Measurements from ENCODE around the gene ERO1A.
A peak's percentile ranks its signal among the peaks of the same experiment; 100 is the strongest.

ERO1A gene

DNA sequence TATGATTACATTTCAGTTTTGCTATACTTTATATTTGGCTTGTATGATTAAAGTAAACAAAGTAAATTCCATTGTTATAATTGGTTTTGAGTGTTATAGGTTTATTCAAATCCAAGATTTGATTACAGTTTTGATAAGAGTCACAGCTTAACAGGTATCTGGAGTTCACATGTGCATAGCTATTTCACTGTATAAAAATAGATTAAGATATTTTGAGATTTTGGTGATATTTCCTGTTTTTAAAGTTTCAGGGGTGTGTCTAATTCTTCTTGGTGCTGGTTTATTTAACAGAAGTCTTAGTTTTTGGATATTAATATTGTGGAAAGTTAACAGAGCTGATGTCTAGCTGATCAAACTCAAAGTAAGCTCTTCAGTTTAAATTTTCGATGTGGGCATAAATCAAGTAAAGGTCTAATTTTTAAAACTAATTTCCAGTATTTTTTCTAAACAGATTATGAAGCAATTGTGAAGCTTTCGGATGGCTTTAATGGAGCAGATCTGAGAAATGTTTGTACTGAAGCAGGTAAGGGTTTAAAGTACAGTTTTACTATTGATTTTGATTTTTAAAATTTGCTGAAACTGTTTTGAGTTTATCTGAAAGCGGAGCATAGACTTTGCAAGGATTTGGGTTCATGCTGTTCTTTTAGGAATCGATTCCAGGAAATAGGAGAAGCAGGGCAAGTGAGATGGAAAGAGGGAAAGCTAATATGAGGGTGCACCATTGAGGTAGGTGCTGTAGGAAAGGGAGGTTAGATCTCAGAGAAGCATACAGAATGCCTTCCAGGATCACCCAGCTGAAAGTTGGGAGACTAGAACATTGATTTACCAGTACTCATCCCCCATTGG, 28.4 kb upstream of the ERO1A start:
- TF ChIP-seq, protein P1, sequence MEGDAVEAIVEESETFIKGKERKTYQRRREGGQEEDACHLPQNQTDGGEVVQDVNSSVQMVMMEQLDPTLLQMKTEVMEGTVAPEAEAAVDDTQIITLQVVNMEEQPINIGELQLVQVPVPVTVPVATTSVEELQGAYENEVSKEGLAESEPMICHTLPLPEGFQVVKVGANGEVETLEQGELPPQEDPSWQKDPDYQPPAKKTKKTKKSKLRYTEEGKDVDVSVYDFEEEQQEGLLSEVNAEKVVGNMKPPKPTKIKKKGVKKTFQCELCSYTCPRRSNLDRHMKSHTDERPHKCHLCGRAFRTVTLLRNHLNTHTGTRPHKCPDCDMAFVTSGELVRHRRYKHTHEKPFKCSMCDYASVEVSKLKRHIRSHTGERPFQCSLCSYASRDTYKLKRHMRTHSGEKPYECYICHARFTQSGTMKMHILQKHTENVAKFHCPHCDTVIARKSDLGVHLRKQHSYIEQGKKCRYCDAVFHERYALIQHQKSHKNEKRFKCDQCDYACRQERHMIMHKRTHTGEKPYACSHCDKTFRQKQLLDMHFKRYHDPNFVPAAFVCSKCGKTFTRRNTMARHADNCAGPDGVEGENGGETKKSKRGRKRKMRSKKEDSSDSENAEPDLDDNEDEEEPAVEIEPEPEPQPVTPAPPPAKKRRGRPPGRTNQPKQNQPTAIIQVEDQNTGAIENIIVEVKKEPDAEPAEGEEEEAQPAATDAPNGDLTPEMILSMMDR (IDR thresholded peaks at IDR 0.05; ENCODE audit: unreplicated experiment in 3 of 3) = no peak
- Mint-ChIP-seq H3K36me3 (ENCODE audit: low read depth) (peaks cover 71% of the 10 kb centered on the region), H3K4me1 (no peaks in the 10 kb centered on the region), H3K9me3 (no peaks in the 10 kb centered on the region), H3K27ac (no peak overlapping the region), H3K4me3 (no peak overlapping the region), H3K27me3 (ENCODE audit: low read depth) (no peaks in the 10 kb centered on the region)

DNA sequence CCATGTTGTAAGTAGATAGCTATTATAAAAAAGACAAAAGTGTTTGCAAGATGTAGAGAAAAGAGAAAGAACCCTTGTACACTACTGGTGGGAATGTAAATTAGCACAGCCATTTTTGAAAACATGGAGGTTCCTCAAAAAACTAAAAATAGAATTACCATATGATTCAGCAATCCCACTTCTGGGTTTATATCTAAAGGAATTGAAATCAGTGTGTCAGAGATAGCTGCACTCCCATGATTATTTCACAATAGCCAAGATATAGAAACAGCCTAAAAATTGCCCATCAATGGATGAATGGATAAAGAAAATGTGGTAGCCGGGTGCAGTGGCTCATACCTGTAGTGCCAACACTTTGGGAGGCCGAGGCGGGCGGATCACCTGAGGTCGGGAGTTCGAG, 20.8 kb upstream of the ERO1A start:
- no peaks in the 10 kb centered on the region for H3K4me1 Mint-ChIP-seq
- H3K27me3 Mint-ChIP-seq (ENCODE audit: low read depth) = no peaks in the 10 kb centered on the region
- no peaks in the 10 kb centered on the region for H3K9me3 Mint-ChIP-seq
- no peak overlapping the region for H3K27ac Mint-ChIP-seq
- H3K36me3 Mint-ChIP-seq (ENCODE audit: low read depth) = peaks cover 70% of the 10 kb centered on the region
- no peak overlapping the region for H3K4me3 Mint-ChIP-seq
- TF ChIP-seq, protein P1 (IDR thresholded peaks at IDR 0.05; ENCODE audit: unreplicated experiment in 3 of 3) = no peak

DNA sequence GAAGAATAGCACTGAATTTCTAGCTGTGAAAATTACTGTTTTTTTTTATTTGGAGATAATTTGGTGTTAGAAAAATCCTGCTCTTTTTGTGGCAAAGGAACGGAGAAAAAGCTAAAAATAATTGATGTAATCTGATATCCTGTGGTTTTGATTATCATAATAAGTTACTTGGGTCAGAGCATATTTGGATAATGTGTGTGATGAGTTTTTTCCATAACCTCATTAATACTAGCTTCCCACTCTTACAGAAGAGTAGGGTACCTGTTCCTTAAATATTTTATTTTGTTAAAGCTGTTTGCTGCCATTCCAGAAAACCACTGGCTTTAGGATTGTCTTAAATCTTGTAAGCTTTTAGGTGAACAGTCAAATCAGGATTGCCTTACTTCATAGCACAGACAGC, 16.3 kb upstream of the ERO1A start:
- Mint-ChIP-seq H3K27ac (no peak overlapping the region), H3K9me3 (no peaks in the 10 kb centered on the region), H3K36me3 (ENCODE audit: low read depth) (peaks cover 79% of the 10 kb centered on the region), H3K27me3 (ENCODE audit: low read depth) (no peaks in the 10 kb centered on the region), H3K4me1 (peaks cover 18% of the 10 kb centered on the region), H3K4me3 (no peak overlapping the region)
- TF ChIP-seq, protein P1 (IDR thresholded peaks at IDR 0.05; ENCODE audit: unreplicated experiment in 3 of 3) = no peak

DNA sequence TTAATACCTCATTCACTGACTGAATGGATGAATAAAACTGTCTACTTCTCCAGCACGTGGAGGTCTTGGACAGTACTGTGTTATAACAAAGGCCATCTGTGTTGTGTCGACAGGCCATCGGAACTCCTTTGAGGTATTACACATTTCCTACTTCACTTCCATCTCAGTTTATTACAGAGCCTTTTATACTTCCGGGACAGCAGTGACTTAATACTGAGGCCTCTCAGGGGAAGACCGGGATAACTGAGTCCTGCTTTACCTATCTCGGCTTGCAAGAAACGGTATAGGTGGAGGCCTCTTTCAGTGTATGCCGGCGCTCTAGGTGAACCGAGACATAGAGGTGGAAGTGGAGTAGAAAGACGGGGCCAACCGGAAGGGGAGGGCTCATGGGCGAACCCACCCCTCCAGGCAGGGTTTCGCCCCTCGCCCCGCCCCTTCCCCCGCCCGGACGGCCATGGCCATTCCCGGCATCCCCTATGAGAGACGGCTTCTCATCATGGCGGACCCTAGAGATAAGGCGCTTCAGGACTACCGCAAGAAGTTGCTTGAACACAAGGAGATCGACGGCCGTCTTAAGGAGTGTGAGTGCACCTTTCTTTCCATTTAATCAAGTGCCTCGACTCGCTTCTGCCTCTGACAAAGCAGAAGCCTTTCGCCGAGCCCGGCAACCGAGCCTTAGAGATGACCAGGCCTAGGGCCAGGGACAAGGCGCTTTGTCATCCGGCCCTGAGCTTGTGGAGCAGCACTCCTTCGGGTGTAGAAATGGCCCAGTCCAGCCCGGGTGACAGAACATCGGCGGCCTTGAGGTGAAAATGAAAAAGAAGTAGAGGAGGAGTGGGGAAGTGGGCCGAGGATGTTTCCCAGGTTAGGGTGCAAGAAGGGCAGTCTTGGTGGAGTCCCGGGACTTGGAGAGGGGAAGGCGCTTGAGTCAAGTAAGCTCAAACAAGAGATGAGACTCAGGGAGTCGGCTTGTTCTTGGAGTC, 11.7 kb upstream of the ERO1A start, which contains the start of gene PSMC6:
TSS of gene PSMC6 (plus strand) at position 477 of the 983 bp plus-strand sequence. CDS start at position 497, 20 bp downstream.
- H3K4me1 Mint-ChIP-seq = peaks cover 21% of the 10 kb centered on the region
- TF ChIP-seq, protein P1 (IDR thresholded peaks at IDR 0.05; ENCODE audit: unreplicated experiment in 3 of 3) = no peak
- peak within 1 kb of the TSS; percentile 99 to 100 (median 100) for H3K4me3 Mint-ChIP-seq
- peak within 1 kb of the TSS; percentile 94 to 98 (median 98) for H3K27ac Mint-ChIP-seq
- peaks cover 42% of the 10 kb centered on the region for H3K36me3 Mint-ChIP-seq (ENCODE audit: low read depth)
- no peaks in the 10 kb centered on the region for H3K27me3 Mint-ChIP-seq (ENCODE audit: low read depth)
- no peaks in the 10 kb centered on the region for H3K9me3 Mint-ChIP-seq

DNA sequence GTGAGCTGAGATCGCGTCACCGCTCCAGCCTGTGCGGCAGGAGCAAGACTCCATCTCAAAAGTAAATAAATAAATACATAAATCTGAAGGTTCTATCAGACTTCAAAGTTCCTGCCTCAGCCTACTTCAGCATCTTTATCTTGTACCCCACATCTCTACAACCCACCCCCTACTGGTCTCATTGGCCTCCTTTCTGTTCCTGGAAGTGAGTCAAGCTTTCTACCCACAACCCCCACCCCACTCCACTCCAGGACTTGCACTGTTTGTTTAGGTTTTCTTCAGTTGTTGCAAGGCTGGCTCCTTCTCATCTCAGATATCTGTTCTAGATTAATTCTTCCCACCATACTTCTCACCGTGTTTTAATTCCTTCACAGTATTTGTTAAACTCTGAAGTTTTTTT, 10.9 kb upstream of the ERO1A start:
- peak overlapping the region; percentile 99 to 100 (median 100) for H3K4me3 Mint-ChIP-seq
- H3K27me3 Mint-ChIP-seq (ENCODE audit: low read depth) = no peaks in the 10 kb centered on the region
- TF ChIP-seq, protein P1 (IDR thresholded peaks at IDR 0.05; ENCODE audit: unreplicated experiment in 3 of 3) = no peak
- peaks cover 37% of the 10 kb centered on the region for H3K36me3 Mint-ChIP-seq (ENCODE audit: low read depth)
- H3K9me3 Mint-ChIP-seq = no peaks in the 10 kb centered on the region
- peak overlapping the region; percentile 94 to 98 (median 98) for H3K27ac Mint-ChIP-seq
- H3K4me1 Mint-ChIP-seq = peaks cover 21% of the 10 kb centered on the region

Measured in nephron (organoid).